A549 (cell line): ENCODE measurements around the gene IPO13. TPM values are rescaled to one million over a fixed set of nuclear protein-coding genes. Genes with fewer than 3 reads are reported as not detected.

Experiments
- ATAC-seq, 2 experiments: fragments of 200-7000 bp in 1 of 2; fragments of >200 bp in 1 of 2; cut with Nextera tagmentation in 1 of 2; cut with Tn5 transposase in 1 of 2; 3 replicates each; pipeline versions ENCODE4 v1.8.0 to v1.9.1; 2018 to 2020; ENCODE audit warnings: mild to moderate bottlenecking in 1 of 2, moderate library complexity in 1 of 2
- CTCF ChIA-PET: fragments of 300-600 bp; sonication (Branson Sonifier 250); formaldehyde crosslinking; extraction: SDS; loops from one replicate; lab custom pipeline; 2021; ENCODE audit warnings: antibody characterized with exemption, inconsistent platforms; lab: Yijun Ruan, JAX
- POLR2A ChIA-PET: fragments of 350-600 bp; formaldehyde crosslinking; extraction: SDS; loops from one replicate; lab custom pipeline; 2021; ENCODE audit warnings: antibody characterized with exemption, inconsistent platforms; lab: Yijun Ruan, JAX
- DNase-seq, 2 experiments: peaks; one replicate each; pipeline versions ENCODE4 v3.0.0 to v3.0.0-alpha.2; 2011 to 2016; ENCODE audit warnings: low read depth in 1 of 2, low spot score in 1 of 2
- FAIRE-seq: peaks from 2 replicates; lab custom pipeline; 2011; peaks lifted over from hg19 to GRCh38; lab: Jason Lieb, UNC
- H3K27ac ChIP-seq, 2 experiments: fragments of >200 bp; sonication (Bioruptor Twin); formaldehyde crosslinking; 3 replicates each; pipeline ENCODE4 v1.5.1; 2016 to 2017
- H3K4me1 ChIP-seq: fragments of >200 bp; sonication (Bioruptor Twin); formaldehyde crosslinking; 3 replicates; pipeline ENCODE4 v1.6.1; 2016
- H3K4me2 ChIP-seq: fragments of >200 bp; sonication (Bioruptor Twin); formaldehyde crosslinking; 3 replicates; pipeline ENCODE4 v1.6.1; 2016
- H3K4me3 ChIP-seq: fragments of >200 bp; sonication (Bioruptor Twin); formaldehyde crosslinking; 3 replicates; pipeline ENCODE4 v1.5.1; 2016
- H3K9me3 ChIP-seq: fragments of >200 bp; sonication (Bioruptor Twin); formaldehyde crosslinking; 3 replicates; pipeline ENCODE4 v1.6.1; 2016
- BHLHE40 ChIP-seq: IDR thresholded peaks from 2 replicates; pipeline ENCODE4 v1.6.1; 2012; ENCODE audit warnings: low read depth, low read length, inconsistent platforms
- CBX2 ChIP-seq: fragments of 200-600 bp; sonication (generic); IDR thresholded peaks from 2 replicates; pipeline ENCODE4 v1.6.1; 2016; ENCODE audit warnings: low read depth, mild to moderate bottlenecking, borderline replicate concordance
- CEBPB ChIP-seq, 2 experiments: fragments of >200 bp in 1 of 2; sonication (Bioruptor Twin) in 1 of 2; formaldehyde crosslinking in 1 of 2; IDR thresholded peaks; 2 replicates each; pipeline ENCODE4 v1.6.1; 2012 to 2016
- CHD4 ChIP-seq: fragments of 200-600 bp; sonication (generic); IDR thresholded peaks from 2 replicates; pipeline ENCODE4 v1.6.1; 2016; ENCODE audit warnings: antibody characterized with exemption, mild to moderate bottlenecking, borderline replicate concordance
- EP300 ChIP-seq, 2 experiments: fragments of >200 bp; sonication (Bioruptor Twin); formaldehyde crosslinking; IDR thresholded peaks; 2 replicates in 1 of 2; 3 replicates in 1 of 2; pipeline ENCODE4 v1.6.1; 2016 to 2017
- FOSB ChIP-seq: fragments of 250-450 bp; sonication (Bioruptor Pico); IDR thresholded peaks from 2 replicates; pipeline ENCODE4 v1.5.0; 2020; ENCODE audit warnings: mild to moderate bottlenecking, moderate library complexity
- HEYL ChIP-seq: fragments of 250-450 bp; sonication (Bioruptor Pico); IDR thresholded peaks from 2 replicates; pipeline ENCODE4 v1.8.0; 2021; ENCODE audit warnings: mild to moderate bottlenecking, moderate library complexity
- HOXA7 ChIP-seq: fragments of 250-450 bp; sonication (Bioruptor Pico); IDR thresholded peaks from 2 replicates; pipeline ENCODE4 v1.5.0; 2020; ENCODE audit warnings: mild to moderate bottlenecking, moderate library complexity
- HOXB5 ChIP-seq: fragments of 250-450 bp; sonication (Bioruptor Pico); IDR thresholded peaks from 2 replicates; pipeline ENCODE4 v1.5.0; 2020; ENCODE audit warnings: mild to moderate bottlenecking, moderate library complexity
- MAZ ChIP-seq: fragments of 150-350 bp; IDR thresholded peaks from 2 replicates; pipeline ENCODE4 v1.6.1; 2014; ENCODE audit warnings: antibody characterized with exemption, low read depth, low read length, borderline replicate concordance
- MYC ChIP-seq: IDR thresholded peaks from 2 replicates; pipeline ENCODE4 v1.6.1; 2012; ENCODE audit warnings: mild to moderate bottlenecking, inconsistent platforms, low read length, improper control_type of control experiment, borderline replicate concordance
- NFE2L2 ChIP-seq: fragments of 150-350 bp; conservative IDR thresholded peaks from 2 replicates; pipeline ENCODE4 v1.6.1; 2014; ENCODE audit warnings: low read length
- NPAS2 ChIP-seq: fragments of 250-450 bp; sonication (Bioruptor Pico); IDR thresholded peaks from 2 replicates; pipeline ENCODE4 v1.8.0; 2022; ENCODE audit warnings: mild to moderate bottlenecking, moderate library complexity, borderline replicate concordance
- PHF8 ChIP-seq: fragments of 200-600 bp; sonication (generic); IDR thresholded peaks from 2 replicates; pipeline ENCODE4 v1.6.1; 2016; ENCODE audit warnings: low read depth, mild to moderate bottlenecking, antibody characterized with exemption, moderate library complexity, borderline replicate concordance
- POLR2AphosphoS2 ChIP-seq: conservative IDR thresholded peaks from 2 replicates; pipeline ENCODE4 v1.6.1; 2012; ENCODE audit warnings: low read length, improper control_type of control experiment, inconsistent platforms
- SMC3 ChIP-seq: fragments of >200 bp; sonication (Bioruptor Twin); formaldehyde crosslinking; IDR thresholded peaks from 3 replicates; pipeline ENCODE4 v1.6.1; 2018; ENCODE audit warnings: inconsistent platforms
- SREBF2 ChIP-seq: fragments of 450-650 bp; IDR thresholded peaks from 2 replicates; pipeline ENCODE4 v1.6.1; 2014; ENCODE audit warnings: mild to moderate bottlenecking, moderate library complexity
- TFCP2L1 ChIP-seq: fragments of 250-450 bp; sonication (Bioruptor Pico); IDR thresholded peaks from 2 replicates; pipeline ENCODE4 v1.5.0; 2021; ENCODE audit warnings: mild to moderate bottlenecking
- TP53 ChIP-seq: fragments of 250-450 bp; sonication (Bioruptor Pico); IDR thresholded peaks from 2 replicates; pipeline ENCODE4 v1.5.0; 2021; ENCODE audit warnings: mild to moderate bottlenecking, moderate library complexity
- ZFP36 ChIP-seq: fragments of 450-650 bp; IDR thresholded peaks from 2 replicates; pipeline ENCODE4 v1.6.1; 2014; ENCODE audit warnings: borderline replicate concordance; ENCODE audit not compliant: partially characterized antibody
- ZNF302 ChIP-seq: fragments of 250-450 bp; sonication (Bioruptor Pico); IDR thresholded peaks from 2 replicates; pipeline ENCODE4 v1.9.0; 2021; ENCODE audit warnings: inconsistent platforms, mild to moderate bottlenecking, moderate library complexity
- ZSCAN20 ChIP-seq: fragments of 250-450 bp; sonication (Bioruptor Pico); IDR thresholded peaks from 2 replicates; pipeline ENCODE4 v1.8.0; 2022; ENCODE audit warnings: mild to moderate bottlenecking, moderate library complexity
- WGBS: methylation state at CpG from one replicate; pipeline ENCODE4 v1.1.6; 2017; ENCODE audit errors: missing lambda C conversion rate; 5-methylcytosine and 5-hydroxymethylcytosine counted together
- polyA plus RNA-seq, 4 experiments: library from polyadenylated mRNA; depleted of rRNA in 3 of 4; stranded (reverse); fragments of >200 nt; fragmentation: RNase III in 1 of 4; extraction: RNeasy Plus Mini Kit Qiagen cat#74134 plus additional on column Dnase treatment in 1 of 4; gene quantifications; 2 replicates in 3 of 4; 3 replicates in 1 of 4; pipeline ENCODE4 v1.2.3, GENCODE V29; 2011 to 2017
- TF ChIP-seq, protein P1 (sequence below): fragments of 250-450 bp; sonication (Bioruptor Pico); IDR thresholded peaks from 2 replicates; pipeline ENCODE4 v1.5.0; 2020; ENCODE audit warnings: low read depth, mild to moderate bottlenecking, moderate library complexity
- TF ChIP-seq, protein P2 (sequence below): IDR thresholded peaks from 2 replicates; pipeline ENCODE4 v1.6.1; 2012
- TF ChIP-seq, protein P3 (sequence below): fragments of 450-650 bp; IDR thresholded peaks from 2 replicates; pipeline ENCODE4 v1.6.1; 2014; ENCODE audit warnings: antibody characterized with exemption

The IPO13 gene
- polyA plus RNA-seq, 2 of the 4 experiments (the other 2 are of a cell fraction): 8.1 to 15.8 TPM

DNA sequence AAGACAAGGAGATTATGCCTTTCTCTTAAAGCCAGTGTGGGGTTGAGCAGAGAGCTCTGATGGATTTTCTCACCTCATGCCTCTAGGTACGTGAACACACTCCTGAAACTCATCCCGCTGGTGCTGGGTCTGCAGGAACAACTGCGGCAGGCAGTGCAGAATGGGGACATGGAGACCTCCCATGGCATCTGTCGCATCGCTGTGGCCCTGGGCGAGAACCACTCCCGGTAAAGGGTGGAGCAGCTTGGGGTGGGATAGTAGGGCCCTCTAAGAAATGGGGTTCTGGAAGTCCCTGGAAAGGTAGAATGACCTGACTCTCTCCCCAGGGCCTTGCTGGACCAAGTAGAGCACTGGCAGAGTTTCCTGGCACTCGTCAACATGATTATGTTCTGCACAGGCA is 9.5 kb downstream of the IPO13 start:
- Histone ChIP-seq H3K4me1 (no peaks in the 10 kb centered on the region; the same call in 2 of the 3 replicates), H3K27ac (no peak overlapping the region), H3K9me3 (no peaks in the 10 kb centered on the region), H3K4me2 (no peak overlapping the region), H3K4me3 (no peak overlapping the region)
- ChIA-PET POLR2A (no interaction called here), CTCF (interaction anchor here (0.6 to 2.0 kb wide), 4 partner anchors 11 to 193 kb away, joined by 3 to 8 read pairs (median 4); no protein-coding TSS in a partner anchor)
- FAIRE-seq: no peak
- no peak for DNase-seq
- no peak for ATAC-seq
- 91% methylated on average over 7 of the region's 8 CpGs for WGBS
- TF ChIP-seq SMC3 (no peak), HEYL (CRISPR knock-in tag) (no peak), HOXA7 (no peak), BHLHE40 (no peak), NPAS2 (no peak), MYC (no peak), TP53 (CRISPR knock-in tag) (no peak), TFCP2L1 (CRISPR knock-in tag) (no peak), ZSCAN20 (CRISPR knock-in tag) (no peak), PHF8 (no peak), POLR2AphosphoS2 (no peak), CHD4 (no peak), MAZ (no peak)
- TF ChIP-seq, protein P1, sequence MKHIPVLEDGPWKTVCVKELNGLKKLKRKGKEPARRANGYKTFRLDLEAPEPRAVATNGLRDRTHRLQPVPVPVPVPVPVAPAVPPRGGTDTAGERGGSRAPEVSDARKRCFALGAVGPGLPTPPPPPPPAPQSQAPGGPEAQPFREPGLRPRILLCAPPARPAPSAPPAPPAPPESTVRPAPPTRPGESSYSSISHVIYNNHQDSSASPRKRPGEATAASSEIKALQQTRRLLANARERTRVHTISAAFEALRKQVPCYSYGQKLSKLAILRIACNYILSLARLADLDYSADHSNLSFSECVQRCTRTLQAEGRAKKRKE (CRISPR knock-in tag): no peak
- TF ChIP-seq, protein P2, sequence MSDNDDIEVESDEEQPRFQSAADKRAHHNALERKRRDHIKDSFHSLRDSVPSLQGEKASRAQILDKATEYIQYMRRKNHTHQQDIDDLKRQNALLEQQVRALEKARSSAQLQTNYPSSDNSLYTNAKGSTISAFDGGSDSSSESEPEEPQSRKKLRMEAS: no peak
- TF ChIP-seq, protein P3, sequence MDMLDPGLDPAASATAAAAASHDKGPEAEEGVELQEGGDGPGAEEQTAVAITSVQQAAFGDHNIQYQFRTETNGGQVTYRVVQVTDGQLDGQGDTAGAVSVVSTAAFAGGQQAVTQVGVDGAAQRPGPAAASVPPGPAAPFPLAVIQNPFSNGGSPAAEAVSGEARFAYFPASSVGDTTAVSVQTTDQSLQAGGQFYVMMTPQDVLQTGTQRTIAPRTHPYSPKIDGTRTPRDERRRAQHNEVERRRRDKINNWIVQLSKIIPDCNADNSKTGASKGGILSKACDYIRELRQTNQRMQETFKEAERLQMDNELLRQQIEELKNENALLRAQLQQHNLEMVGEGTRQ: no peak

DNA sequence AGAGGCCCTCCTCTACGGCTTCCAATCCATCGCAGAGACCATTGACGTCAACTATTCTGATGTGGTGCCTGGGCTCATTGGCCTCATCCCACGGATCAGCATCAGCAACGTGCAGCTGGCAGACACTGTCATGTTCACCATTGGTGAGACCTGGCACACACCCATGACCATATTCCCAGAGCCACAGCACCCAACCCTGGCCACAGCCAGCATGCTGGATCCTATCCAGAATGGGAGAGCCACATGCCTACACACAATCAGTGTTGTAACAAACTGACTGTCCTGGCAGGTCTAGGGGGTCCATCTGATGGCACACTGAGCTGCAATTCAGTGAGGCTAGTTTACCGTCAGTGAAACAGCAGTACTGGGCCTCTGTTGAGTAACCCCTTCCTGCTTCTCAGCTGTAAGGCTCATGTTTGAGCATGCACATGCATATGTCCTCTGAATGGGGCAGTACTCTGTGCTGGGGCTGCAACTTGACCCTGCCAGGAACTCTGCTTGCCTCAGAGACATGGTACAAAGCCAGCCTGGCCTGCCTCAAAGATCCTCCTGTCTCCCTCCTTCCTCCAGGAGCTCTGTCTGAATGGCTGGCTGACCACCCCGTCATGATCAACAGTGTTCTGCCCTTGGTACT is 10.8 kb downstream of the IPO13 start:
- H3K4me1 ChIP-seq: no peaks in the 10 kb centered on the region
- CTCF ChIA-PET: interaction anchor here (1.7 to 1.8 kb wide), 2 partner anchors 8 to 23 kb away, joined by 5 to 6 read pairs; no protein-coding TSS in a partner anchor
- POLR2A ChIA-PET: no interaction called here
- WGBS: 91% methylated on average over 5 of the region's 7 CpGs
- no peak overlapping the region for H3K27ac ChIP-seq
- no peak for ATAC-seq
- no peak for FAIRE-seq
- no peak for DNase-seq
- no peak overlapping the region for H3K4me3 ChIP-seq
- H3K9me3 ChIP-seq: no peaks in the 10 kb centered on the region
- TF ChIP-seq MAZ (no peak), ZNF302 (CRISPR knock-in tag) (no peak), SMC3 (no peak), FOSB (CRISPR knock-in tag) (no peak), ZFP36 (no peak), SREBF2 (no peak), NFE2L2 (no peak), CEBPB (IDR thresholded peaks at IDR 0.05) (no peak), POLR2AphosphoS2 (no peak), EP300 (IDR thresholded peaks at IDR 0.05) (no peak), CBX2 (no peak), HOXB5 (no peak)
- TF ChIP-seq, protein P1 (CRISPR knock-in tag): no peak
- H3K4me2 ChIP-seq: no peak overlapping the region
